ENCODE results near the gene PHACTR1.

DNA sequence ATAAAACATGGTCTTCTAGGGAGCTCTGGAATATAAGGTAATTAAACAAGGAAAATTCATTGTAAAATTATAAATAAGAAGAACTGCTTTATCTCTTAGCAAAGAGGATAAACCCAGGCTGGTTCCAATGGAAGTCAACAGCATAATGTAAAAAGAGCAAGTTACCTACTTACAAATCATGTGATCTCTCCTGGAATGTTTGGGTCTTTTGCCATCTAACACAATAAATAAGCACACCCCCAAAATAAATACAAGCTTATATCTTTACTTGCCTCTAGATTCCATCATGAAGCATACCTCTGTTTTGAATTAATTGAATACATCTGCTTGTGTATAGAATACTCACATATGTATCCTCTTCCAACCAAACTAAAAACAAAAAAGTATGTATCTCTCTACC is 2.5 kb upstream of the PHACTR1 start:
- no peak for TF ChIP-seq POLR2AphosphoS5 (IDR thresholded peaks at IDR 0.05)
- TF ChIP-seq, protein P1, sequence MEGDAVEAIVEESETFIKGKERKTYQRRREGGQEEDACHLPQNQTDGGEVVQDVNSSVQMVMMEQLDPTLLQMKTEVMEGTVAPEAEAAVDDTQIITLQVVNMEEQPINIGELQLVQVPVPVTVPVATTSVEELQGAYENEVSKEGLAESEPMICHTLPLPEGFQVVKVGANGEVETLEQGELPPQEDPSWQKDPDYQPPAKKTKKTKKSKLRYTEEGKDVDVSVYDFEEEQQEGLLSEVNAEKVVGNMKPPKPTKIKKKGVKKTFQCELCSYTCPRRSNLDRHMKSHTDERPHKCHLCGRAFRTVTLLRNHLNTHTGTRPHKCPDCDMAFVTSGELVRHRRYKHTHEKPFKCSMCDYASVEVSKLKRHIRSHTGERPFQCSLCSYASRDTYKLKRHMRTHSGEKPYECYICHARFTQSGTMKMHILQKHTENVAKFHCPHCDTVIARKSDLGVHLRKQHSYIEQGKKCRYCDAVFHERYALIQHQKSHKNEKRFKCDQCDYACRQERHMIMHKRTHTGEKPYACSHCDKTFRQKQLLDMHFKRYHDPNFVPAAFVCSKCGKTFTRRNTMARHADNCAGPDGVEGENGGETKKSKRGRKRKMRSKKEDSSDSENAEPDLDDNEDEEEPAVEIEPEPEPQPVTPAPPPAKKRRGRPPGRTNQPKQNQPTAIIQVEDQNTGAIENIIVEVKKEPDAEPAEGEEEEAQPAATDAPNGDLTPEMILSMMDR (IDR thresholded peaks at IDR 0.05), result no peak
